Measurements from ENCODE around the gene ZNF423.

The ZNF423 gene

DNA sequence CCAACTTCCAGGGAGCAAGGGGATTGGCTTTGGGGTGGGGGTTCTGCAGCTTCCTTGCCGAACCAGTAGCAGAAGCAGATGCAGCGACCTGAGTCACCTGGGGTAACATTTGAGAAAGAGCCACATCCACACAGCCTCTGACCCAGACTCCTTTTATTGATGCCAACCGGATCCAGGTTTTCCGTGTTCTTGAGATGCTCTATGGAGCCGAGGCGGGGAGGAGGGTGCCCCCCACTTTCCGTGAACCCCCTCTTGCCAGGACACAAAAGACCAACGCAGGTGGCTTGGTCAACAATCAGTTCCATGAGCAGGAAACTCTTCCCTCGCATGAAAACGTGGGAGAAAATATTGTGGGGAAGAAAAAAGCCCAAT is 356.5 kb downstream of the ZNF423 start:
- TF ChIP-seq JUND (IDR thresholded peaks at IDR 0.05; ENCODE audit: low read depth): no peak
- in situ Hi-C loops (cut with HindIII; ENCODE audit: low pct_unique_long_range_greater_than_20kb, low sequenced_read_pairs): no loop called here
- DNase-seq (ENCODE audit: low read depth in 1 of 2, low spot score in 1 of 2): no peak

DNA sequence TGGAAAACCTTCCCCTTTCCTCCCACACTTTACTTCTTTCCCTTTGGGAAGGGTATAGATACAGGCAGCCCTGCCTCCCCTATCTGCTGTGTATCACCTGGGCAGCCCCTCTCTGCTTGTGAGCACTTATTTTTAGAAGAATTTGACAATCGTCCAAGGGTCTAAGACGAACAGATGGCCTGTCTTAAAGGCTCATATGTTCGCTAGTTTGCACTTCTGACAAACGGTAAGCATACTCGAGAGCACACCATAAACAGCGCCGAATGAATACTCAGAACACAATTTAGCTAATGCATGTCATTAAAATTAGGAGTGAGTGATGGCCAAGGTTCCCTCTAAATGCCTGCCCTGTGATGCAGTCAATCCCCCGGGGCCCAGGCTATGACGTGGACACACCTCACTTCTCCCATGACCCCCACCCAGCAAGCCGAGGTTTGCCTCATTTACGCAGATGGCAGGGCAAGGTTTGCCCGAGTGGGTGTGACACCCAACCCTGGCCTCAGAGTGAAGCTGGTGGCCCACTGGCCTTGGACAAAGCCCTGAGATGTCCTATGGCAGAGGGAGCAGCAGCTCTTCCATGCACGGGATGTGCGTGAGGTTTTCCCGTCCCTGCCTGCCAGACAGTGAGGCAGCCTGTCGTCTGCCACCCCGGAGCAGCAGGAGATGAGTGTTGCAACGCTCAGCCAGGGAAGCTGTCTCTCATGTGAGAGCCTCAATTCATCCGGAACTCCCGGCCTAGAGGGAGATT is 357.1 kb downstream of the ZNF423 start:
- TF ChIP-seq JUND (IDR thresholded peaks at IDR 0.05; ENCODE audit: low read depth): no peak
- in situ Hi-C loops (cut with HindIII; ENCODE audit: low pct_unique_long_range_greater_than_20kb, low sequenced_read_pairs): no loop called here
- DNase-seq (ENCODE audit: low read depth in 1 of 2, low spot score in 1 of 2): no peak

DNA sequence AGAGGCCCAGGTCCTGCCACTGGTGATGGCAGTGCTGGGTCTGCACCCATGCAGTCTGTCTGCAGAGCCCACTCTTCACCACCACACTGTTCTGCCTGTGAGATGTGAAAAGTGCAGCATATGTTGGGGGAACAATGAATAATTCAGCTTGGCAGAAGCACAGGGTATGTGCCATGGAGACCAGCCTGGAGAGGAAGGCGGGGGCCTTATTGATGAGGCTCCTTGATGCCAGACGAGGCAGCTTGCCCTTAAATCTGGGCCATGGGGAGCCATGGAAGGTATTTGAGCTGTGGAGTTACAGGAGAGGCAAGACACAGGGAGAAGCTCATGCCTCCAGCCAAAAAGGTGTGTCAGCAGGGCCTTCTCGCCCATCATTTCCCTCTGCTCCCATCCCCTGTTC is 357.6 kb downstream of the ZNF423 start:
- in situ Hi-C loops (cut with HindIII; ENCODE audit: low pct_unique_long_range_greater_than_20kb, low sequenced_read_pairs): no loop called here
- TF ChIP-seq JUND (IDR thresholded peaks at IDR 0.05; ENCODE audit: low read depth): no peak
- DNase-seq (ENCODE audit: low read depth in 1 of 2, low spot score in 1 of 2): no peak

GRCh38 chr16:49497466-49497865 is 358.4 kb downstream of the ZNF423 start:
- in situ Hi-C loops (cut with HindIII; ENCODE audit: low pct_unique_long_range_greater_than_20kb, low sequenced_read_pairs): no loop called here
- no peak for TF ChIP-seq JUND (IDR thresholded peaks at IDR 0.05; ENCODE audit: low read depth)
- no peak for DNase-seq (ENCODE audit: low read depth in 1 of 2, low spot score in 1 of 2)

- DNase-seq (ENCODE audit: low read depth in 1 of 2, low spot score in 1 of 2): no peak
- in situ Hi-C loops (cut with HindIII; ENCODE audit: low pct_unique_long_range_greater_than_20kb, low sequenced_read_pairs): no loop called here
- TF ChIP-seq JUND (IDR thresholded peaks at IDR 0.05; ENCODE audit: low read depth): no peak
Observed at GRCh38 chr16:49496656-49497055, 359.3 kb downstream of the ZNF423 start.

GRCh38 chr16:49495596-49496355 is 360.1 kb downstream of the ZNF423 start:
- in situ Hi-C loops (cut with HindIII; ENCODE audit: low pct_unique_long_range_greater_than_20kb, low sequenced_read_pairs): no loop called here

GRCh38 chr16:49494891-49495566 is 360.9 kb downstream of the ZNF423 start:
- no peak for DNase-seq (ENCODE audit: low read depth in 1 of 2, low spot score in 1 of 2)
- in situ Hi-C loops (cut with HindIII; ENCODE audit: low pct_unique_long_range_greater_than_20kb, low sequenced_read_pairs): no loop called here
- no peak for TF ChIP-seq JUND (IDR thresholded peaks at IDR 0.05; ENCODE audit: low read depth)

More at GRCh38 chr16:49495596-49496355, 360.1 kb downstream of the ZNF423 start:
- DNase-seq (ENCODE audit: low read depth in 1 of 2, low spot score in 1 of 2): no peak
- TF ChIP-seq JUND (IDR thresholded peaks at IDR 0.05; ENCODE audit: low read depth): no peak

DNA sequence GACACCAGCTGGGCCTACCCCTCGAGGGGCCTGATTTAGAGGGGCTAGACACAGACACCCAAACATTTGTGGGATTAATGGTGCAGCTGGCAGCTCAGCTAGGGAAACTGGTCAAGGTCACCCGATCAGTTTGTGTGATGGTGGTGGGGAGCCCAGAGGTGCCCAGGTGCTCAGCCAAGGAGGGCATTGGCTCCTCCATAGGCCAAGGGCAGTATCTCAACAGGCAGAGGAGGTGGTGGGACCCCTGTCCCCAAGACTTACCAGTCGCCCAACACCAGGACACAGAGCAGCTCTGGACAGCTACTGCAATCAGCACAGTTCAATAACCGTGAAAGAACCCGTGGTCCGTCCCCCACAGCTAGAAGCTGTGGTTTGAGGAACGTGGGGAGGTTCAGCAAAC is 361.4 kb downstream of the ZNF423 start:
- no peak for TF ChIP-seq JUND (IDR thresholded peaks at IDR 0.05; ENCODE audit: low read depth)
- no peak for DNase-seq (ENCODE audit: low read depth in 1 of 2, low spot score in 1 of 2)
- in situ Hi-C loops (cut with HindIII; ENCODE audit: low pct_unique_long_range_greater_than_20kb, low sequenced_read_pairs): no loop called here

DNA sequence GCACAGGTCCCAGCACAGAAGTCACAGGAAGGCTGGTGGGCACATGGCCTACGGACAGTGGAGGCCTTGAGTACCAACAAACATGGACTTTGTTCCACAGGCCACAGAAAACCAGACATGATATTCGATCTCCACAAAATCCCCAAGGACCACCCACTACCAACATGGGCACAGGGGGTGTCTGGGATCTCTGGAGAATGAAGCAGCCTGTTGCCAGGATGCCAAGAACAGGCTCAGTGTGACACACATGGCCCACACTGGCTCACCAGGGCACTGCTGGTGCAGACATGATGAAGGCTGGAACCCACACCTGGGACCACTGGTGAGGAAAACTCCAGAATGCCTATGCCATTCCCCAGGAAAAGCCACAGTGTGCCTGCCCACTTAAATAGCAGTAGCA is 362.1 kb downstream of the ZNF423 start:
- in situ Hi-C loops (cut with HindIII; ENCODE audit: low pct_unique_long_range_greater_than_20kb, low sequenced_read_pairs): no loop called here
- no peak for DNase-seq (ENCODE audit: low read depth in 1 of 2, low spot score in 1 of 2)
- no peak for TF ChIP-seq JUND (IDR thresholded peaks at IDR 0.05; ENCODE audit: low read depth)

GRCh38 chr16:49492896-49493626 is 362.9 kb downstream of the ZNF423 start:
- in situ Hi-C loops (cut with HindIII; ENCODE audit: low pct_unique_long_range_greater_than_20kb, low sequenced_read_pairs): no loop called here
- TF ChIP-seq JUND (IDR thresholded peaks at IDR 0.05; ENCODE audit: low read depth): no peak
- DNase-seq (ENCODE audit: low read depth in 1 of 2, low spot score in 1 of 2): no peak

GRCh38 chr16:49491771-49492761 is 363.8 kb downstream of the ZNF423 start:
- peak; percentile 30 to 38 for DNase-seq (ENCODE audit: low read depth in 1 of 2, low spot score in 1 of 2)
- no peak for TF ChIP-seq JUND (IDR thresholded peaks at IDR 0.05; ENCODE audit: low read depth)
- in situ Hi-C loops (cut with HindIII; ENCODE audit: low pct_unique_long_range_greater_than_20kb, low sequenced_read_pairs): no loop called here

Data from T47D (cell line).